GM12801 (cell line): ENCODE data around the gene DENND4C.

Source experiments
- TF ChIP-seq, protein P1 (sequence below): IDR thresholded peaks from one replicate; pipeline ENCODE4 v1.5.1; 2011; ENCODE audit warnings: control low read depth; ENCODE audit not compliant: insufficient read length; ENCODE audit errors: extremely low read depth

Gene DENND4C

DNA sequence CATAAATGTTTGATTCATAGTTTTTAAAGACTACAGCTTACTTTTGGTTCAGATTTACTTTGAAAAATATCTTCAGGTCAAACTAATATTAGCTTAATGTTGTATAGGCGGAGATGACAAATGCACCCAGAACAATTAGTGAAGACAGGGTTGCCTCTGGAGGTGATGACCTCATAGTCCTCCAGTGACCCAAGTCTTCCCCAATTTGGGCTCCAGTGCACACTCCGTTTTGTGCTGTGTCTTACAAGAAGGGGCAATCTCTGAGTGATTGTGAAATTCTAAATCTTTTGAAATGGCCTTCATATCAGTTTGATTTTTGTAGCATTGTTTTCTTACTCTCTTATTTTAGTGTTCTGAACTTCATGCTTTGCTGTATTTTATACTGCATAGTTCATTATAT, 57.6 kb downstream of the DENND4C start:
- TF ChIP-seq, protein P1, sequence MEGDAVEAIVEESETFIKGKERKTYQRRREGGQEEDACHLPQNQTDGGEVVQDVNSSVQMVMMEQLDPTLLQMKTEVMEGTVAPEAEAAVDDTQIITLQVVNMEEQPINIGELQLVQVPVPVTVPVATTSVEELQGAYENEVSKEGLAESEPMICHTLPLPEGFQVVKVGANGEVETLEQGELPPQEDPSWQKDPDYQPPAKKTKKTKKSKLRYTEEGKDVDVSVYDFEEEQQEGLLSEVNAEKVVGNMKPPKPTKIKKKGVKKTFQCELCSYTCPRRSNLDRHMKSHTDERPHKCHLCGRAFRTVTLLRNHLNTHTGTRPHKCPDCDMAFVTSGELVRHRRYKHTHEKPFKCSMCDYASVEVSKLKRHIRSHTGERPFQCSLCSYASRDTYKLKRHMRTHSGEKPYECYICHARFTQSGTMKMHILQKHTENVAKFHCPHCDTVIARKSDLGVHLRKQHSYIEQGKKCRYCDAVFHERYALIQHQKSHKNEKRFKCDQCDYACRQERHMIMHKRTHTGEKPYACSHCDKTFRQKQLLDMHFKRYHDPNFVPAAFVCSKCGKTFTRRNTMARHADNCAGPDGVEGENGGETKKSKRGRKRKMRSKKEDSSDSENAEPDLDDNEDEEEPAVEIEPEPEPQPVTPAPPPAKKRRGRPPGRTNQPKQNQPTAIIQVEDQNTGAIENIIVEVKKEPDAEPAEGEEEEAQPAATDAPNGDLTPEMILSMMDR: no peak

DNA sequence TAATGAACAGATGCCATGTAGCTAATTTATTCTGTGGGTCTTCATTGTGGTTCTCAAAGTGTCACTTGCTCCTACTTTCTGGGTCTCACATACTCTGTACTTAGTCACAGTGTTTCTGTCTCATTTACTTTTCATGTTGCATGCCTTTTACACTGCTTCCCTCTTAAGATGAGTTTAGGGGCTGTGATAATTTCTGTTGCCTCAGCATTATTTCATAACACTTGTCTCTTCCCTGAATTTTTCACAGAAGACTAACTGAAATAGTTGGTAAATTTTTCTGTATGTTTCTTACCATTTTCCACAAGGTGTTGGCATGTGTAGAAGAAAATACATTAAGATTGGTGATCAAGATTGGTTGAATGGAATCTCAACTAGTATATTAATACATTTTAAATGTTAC, 59.6 kb downstream of the DENND4C start:
- TF ChIP-seq, protein P1: no peak

DNA sequence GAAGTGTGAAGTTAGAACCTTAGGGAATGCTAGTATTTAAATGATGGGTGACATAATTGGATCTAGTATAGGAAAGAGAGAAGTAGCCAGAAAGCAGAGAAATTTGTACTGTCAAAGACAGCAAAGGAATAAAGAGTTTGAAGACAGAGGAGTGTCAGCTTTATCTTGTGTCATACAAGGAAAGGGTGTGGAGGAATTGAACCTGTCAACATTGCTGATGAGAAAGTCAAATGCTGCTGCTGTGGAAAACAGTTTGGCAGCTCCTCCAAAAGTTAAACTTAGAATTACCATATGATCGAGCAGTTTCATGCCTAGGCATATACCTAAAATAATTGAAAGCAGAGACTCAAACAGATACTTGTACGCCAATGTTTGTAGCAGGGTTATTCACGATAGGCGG, 63.7 kb downstream of the DENND4C start:
- TF ChIP-seq, protein P1: no peak

DNA sequence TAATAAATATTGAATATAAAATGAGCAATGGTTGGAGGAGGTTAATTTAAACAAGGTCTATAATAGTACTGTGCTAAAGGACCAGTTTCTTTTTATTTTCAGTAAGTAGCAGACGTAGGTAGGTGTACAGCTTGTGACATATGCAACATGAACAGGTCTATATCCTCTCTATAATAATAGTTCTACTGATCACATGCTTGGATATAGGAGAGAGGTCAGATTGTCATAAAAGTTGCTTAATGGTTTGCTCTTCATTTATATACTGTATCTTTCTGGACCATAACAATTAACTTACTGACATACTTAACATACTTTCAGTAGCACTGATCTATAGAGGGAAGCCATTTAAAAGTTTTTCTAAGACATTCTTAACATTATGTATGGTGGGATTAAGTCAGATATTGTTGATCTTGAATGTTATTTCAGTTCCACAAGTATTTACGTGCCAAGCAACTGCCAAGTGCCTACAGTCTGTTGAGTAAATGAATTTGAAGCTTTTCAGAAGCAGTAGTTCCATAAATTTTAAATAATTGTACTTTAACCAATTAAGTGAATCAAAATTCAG, 68.0 kb downstream of the DENND4C start:
- TF ChIP-seq, protein P1: no peak

DNA sequence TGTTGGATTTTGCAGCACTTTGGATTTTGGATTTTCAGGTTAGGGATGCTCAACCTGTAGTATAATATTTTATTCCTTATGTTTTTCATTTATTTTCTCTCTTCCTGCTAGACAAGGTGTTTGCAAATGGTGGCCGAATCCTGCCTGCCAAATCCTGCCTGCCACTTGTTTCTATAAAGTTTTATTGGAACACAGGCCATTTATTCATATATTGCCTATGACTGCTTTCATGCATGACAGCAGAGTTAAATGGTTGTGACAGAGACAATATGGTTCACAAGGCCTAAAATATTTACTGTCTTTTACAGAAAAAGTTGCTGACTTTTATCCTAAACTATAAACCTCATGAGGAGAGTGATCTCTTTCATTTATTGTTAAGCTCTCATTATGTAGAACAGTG, 72.7 kb downstream of the DENND4C start:
- TF ChIP-seq, protein P1: no peak

DNA sequence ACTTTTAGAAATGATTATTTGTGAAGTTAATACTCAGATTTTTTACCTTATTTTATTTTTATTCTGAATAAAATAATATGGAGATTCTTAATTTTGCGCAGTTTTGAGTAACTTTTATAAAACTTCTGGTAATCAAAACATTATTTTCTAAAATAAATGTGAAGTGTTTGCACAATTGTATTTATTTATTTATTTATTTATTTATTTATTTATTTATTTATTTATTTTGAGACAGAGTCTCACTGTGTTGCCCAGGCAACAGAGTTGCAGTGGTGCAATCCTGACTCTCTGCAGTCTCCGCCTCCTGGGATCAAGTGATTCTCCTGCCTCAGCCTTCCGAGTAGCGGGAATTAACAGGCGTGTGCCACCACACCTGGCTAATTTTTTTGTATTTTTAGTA, 76.1 kb downstream of the DENND4C start:
- TF ChIP-seq, protein P1: no peak

DNA sequence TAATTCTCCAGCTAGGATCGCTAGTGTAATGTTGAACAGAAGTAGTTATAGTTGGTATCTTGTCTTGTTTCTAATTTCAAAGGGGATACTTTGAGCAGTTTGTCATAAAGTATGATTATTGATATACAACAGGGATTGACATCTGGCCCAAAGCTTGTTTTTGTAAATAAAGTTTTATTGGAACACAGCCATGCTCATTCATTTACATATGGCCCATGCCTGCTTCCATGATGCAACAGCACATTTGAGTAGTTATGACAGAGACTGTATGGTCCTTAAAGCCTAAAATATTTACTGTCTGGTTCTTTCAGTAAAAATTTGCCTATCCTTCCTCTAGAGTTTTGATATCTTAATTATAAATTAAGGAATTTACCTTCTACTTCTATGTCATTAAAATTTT, 79.8 kb downstream of the DENND4C start:
- TF ChIP-seq, protein P1: no peak

DNA sequence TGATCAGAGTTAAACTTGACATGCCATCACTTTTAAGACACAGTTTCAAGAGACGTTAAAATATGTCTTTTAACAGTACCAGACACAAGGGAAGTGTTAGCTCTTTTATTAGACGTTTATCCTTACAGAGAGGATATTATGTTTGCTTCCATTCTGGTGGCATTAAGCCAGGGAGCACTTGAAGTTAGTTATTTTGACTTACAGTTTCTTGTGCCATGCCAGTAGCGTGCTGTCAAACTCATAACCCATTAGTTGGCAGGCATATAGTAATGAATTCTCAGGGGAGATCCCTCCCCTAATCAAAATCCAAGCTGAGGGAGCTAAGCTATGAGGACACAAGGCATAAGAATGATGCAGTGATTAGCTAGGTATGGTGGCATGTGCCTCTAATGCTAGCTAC, 83.1 kb downstream of the DENND4C start:
- TF ChIP-seq, protein P1: no peak
